ENCODE data around the gene TNRC6A. TPM values are rescaled to one million over a fixed set of nuclear protein-coding genes. Genes with fewer than 3 reads are reported as not detected.

Gene TNRC6A
- total RNA-seq, 1 experiment from 2014 or later = 20.3 TPM

GRCh38 chr16:24845726-24846547 lies 116.5 kb downstream of the TNRC6A start, which contains the start of gene SLC5A11:
Gene SLC5A11 (plus strand): TSS chr16:24845963. CDS start chr16:24858644, 12,681 bp downstream.
- no peaks in the 10 kb centered on the region for H3K79me2 ChIP-seq (ENCODE audit: low read length)
- H3K9ac ChIP-seq (ENCODE audit: low read length) = no peak within 1 kb of the TSS
- no peak within 1 kb of the TSS for H3K4me2 ChIP-seq (ENCODE audit: low read length)
- no peaks in the 10 kb centered on the region for H3F3A ChIP-seq (ENCODE audit: low read length, unreplicated experiment)
- H4K20me1 ChIP-seq (ENCODE audit: low read length) = no peaks in the 10 kb centered on the region
- no peaks in the 10 kb centered on the region for H3K36me3 ChIP-seq (ENCODE audit: low read depth, low read length)
- peaks cover 47% of the 10 kb centered on the region for H3K4me1 ChIP-seq (ENCODE audit: insufficient read depth, low read length)
- POLR2A ChIA-PET (ENCODE audit: unreplicated experiment) = no interaction called here
- H3K4me3 ChIP-seq (ENCODE audit: low read length) = no peak within 1 kb of the TSS
- DNase-seq = no peak
- no peaks in the 10 kb centered on the region for H3K27me3 ChIP-seq (ENCODE audit: low read length)
- no TSS peak for BruUV-seq (replicated peaks)
- no peaks in the 10 kb centered on the region for H3K9me3 ChIP-seq (ENCODE audit: low read length)
- CTCF ChIA-PET = no interaction called here
- TF ChIP-seq EZH2 (IDR thresholded peaks at IDR 0.05; ENCODE audit: low read length, unreplicated experiment) (no peak), CTCF (conservative IDR thresholded peaks at IDR 0.05; ENCODE audit: low read depth, low read length) (no peak), EZH2phosphoT487 (IDR thresholded peaks at IDR 0.05; ENCODE audit: borderline replicate concordance, low read length) (no peak)
- no peak for ATAC-seq
- intact Hi-C loops (cut with micrococcal nuclease) = loop anchor here (10.0 kb wide), 1 partner anchor 199 kb away; no protein-coding TSS in a partner anchor
- peak within 1 kb of the TSS; percentile 84 for H3K27ac ChIP-seq (ENCODE audit: low read length)
- no peaks in the 10 kb centered on the region for H3K9me2 ChIP-seq (replicated peaks; ENCODE audit: low read length)
- no peak within 1 kb of the TSS for H2AFZ ChIP-seq (ENCODE audit: low read length)

- intact Hi-C loops (cut with micrococcal nuclease) = loop anchor here (10.0 kb wide), 1 partner anchor 198 kb away; no protein-coding TSS in a partner anchor
- DNase-seq (no peak), ATAC-seq (no peak)
- Histone ChIP-seq H2AFZ (ENCODE audit: low read length) (no peak overlapping the region), H4K20me1 (ENCODE audit: low read length) (no peaks in the 10 kb centered on the region), H3K79me2 (ENCODE audit: low read length) (no peaks in the 10 kb centered on the region), H3K36me3 (ENCODE audit: low read depth, low read length) (no peaks in the 10 kb centered on the region), H3F3A (ENCODE audit: low read length, unreplicated experiment) (no peaks in the 10 kb centered on the region), H3K4me1 (ENCODE audit: insufficient read depth, low read length) (peaks cover 47% of the 10 kb centered on the region), H3K4me3 (ENCODE audit: low read length) (no peak overlapping the region), H3K9ac (ENCODE audit: low read length) (no peak overlapping the region), H3K27ac (ENCODE audit: low read length) (no peak overlapping the region), H3K9me3 (ENCODE audit: low read length) (no peaks in the 10 kb centered on the region), H3K27me3 (ENCODE audit: low read length) (no peaks in the 10 kb centered on the region), H3K9me2 (replicated peaks; ENCODE audit: low read length) (no peaks in the 10 kb centered on the region), H3K4me2 (ENCODE audit: low read length) (no peak overlapping the region)
- no TSS peak for BruUV-seq (replicated peaks)
- ChIA-PET POLR2A (ENCODE audit: unreplicated experiment) (no interaction called here), CTCF (no interaction called here)
- TF ChIP-seq EZH2phosphoT487 (IDR thresholded peaks at IDR 0.05; ENCODE audit: borderline replicate concordance, low read length) = no peak
- TF ChIP-seq EZH2 (IDR thresholded peaks at IDR 0.05; ENCODE audit: low read length, unreplicated experiment) = no peak
- TF ChIP-seq CTCF (conservative IDR thresholded peaks at IDR 0.05; ENCODE audit: low read depth, low read length) = no peak
Measured at GRCh38 chr16:24846548-24847357, 117.3 kb downstream of the TNRC6A start.

Measured in PC-3 (cell line).